HG03159 (cell line): ENCODE results near the gene NT5C1B.

Experiments used
- ATAC-seq: cut with Tn5 transposase; IDR thresholded peaks from one replicate; pipeline ENCODE4 v1.9.1; 2021; ENCODE audit warnings: mild to moderate bottlenecking, moderate library complexity; ENCODE audit not compliant: unreplicated experiment

The NT5C1B gene

GRCh38 chr2:18518116-18519111, 71.0 kb downstream of the NT5C1B start:
- no peak for ATAC-seq

GRCh38 chr2:18517386-18517785, 72.0 kb downstream of the NT5C1B start:
- ATAC-seq = no peak

GRCh38 chr2:18516112-18516511, 73.3 kb downstream of the NT5C1B start:
- no peak for ATAC-seq

- no peak for ATAC-seq
These were observed 74.6 kb downstream of the NT5C1B start for GRCh38 chr2:18514526-18515461.
